ENCODE results near the gene GCKR.
"Not testable (repeated sequence)": the region's sequence is repeated elsewhere in the genome, so short reads cannot be mapped to it uniquely, and the experiment has no call there.

GCKR gene

DNA sequence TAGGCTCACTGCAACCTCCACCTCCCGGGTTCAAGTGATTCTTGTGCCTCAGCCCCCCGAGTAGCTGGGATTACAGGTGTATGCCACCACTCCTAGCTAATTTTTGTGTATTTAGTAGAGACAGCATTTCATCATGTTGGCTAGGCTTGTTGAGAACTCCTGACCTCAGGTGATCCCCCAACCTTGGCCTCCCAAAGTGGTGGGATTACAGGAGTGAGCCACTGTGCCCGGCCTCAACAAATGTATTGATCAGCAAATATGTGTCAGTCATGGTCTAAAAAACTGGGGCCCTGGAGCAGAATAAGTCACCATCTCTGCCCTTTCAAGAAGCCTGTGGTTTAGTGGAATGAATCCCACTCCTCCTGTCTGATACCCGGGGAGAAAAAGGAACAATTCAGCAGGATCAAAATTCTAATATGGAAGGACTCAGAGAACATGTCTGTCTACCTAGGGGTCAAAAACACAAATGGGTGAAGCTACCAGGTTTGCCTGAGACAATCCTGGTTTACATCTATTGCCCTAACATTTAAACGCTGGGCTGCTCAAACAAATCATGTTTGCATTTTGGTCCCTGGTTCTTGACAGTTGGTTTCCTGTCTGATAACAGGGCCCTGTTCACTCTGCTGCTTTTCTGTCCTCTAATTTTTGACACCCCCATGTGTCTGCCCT lies 21.6 kb downstream of the GCKR start:
- DNase-seq: no peak

DNA sequence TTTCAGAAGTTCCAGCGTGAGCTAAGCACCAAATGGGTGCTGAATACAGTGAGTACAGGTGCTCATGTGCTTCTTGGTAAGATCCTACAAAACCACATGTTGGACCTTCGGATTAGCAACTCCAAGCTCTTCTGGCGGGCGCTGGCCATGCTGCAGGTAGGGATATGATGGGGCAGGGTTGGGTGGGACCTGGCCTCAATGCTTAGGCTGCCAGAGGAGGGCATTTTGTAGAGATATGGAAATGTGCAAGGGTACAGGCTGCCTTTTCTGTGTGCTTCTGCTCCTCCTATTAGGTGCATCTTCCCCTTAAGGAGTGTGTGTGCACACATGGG lies 22.1 kb downstream of the GCKR start:
- DNase-seq: no peak

DNA sequence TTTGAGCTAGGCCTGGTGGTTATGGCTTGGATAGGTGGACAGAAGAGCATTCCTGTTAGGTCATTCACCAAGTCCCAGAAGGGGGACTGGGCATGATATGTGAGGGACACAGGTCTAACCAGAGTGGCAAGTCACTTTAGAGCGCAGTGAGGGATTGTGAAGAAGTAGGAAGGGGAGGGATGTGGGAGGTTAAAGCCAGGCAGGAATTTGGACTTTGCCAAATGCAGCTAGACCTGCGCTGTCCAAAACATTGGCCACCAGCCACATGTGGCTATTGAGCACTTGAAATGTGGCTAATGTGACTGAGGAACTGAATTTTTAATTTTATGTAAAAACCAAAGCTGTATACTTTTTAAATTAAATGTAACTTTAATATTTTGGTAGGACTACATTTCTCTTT lies 23.7 kb downstream of the GCKR start:
- DNase-seq: no peak

DNA sequence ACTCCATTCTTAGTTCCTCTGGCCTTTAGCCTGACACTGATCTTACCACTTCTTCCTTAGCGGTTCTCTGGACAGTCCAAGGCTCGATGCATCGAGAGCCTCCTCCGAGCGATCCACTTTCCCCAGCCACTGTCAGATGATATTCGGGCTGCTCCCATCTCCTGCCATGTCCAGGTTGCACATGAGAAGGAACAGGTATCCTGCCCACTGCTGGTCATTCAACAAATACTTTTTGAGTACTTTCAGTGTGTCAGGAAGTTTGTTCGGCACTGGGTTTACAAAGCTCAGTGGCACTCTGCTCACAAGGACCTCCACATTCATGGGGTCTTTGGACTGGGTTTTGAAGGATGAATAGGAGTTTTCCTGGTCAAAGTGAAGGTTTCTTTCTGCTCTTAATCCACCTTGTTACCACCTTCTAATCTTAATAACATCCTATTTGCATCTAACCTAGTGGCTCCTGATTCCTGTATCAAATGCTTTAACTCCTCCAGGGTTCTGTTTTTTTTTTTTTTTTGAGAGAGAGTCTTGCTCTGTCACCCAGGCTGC lies 25.8 kb downstream of the GCKR start:
- no peak for DNase-seq

DNA sequence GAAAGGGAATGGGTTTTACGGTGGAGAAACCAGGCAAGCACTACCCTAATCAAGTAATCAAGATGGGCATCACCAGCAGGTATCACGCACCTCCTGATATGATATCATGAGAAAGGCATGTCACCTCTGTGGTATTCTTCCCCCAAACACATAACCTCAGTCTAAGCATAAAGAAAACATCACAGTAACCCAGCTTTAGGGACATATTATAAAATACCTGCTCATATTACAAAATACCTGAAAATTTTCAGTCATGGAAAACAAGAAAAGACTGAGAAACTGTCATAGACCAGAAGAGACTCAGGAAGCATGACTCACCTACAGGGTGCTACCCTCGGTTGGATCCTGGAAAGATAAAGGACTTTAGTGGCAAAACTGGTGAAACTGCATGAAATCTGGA lies 30.5 kb downstream of the GCKR start:
- no peak for DNase-seq

DNA sequence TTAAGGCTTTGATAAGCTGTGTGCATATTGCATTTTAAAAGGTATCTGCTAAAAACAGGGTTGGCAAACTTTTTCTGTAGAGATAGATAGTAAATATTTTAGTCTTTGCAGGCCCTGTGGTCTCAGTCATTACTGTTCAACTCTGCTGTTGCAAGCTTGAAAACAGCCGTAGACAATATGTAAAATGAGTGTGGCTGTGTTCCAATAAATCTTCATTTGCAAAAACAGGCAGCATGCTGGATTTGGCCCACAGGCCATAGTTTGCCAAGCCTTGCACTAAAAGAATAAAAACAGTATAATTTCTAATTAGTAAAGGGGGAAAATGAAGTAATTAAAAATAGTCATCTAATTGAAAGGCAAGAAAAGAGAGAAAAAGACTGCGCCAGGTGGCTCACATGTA lies 35.3 kb downstream of the GCKR start:
- no peak for DNase-seq

DNA sequence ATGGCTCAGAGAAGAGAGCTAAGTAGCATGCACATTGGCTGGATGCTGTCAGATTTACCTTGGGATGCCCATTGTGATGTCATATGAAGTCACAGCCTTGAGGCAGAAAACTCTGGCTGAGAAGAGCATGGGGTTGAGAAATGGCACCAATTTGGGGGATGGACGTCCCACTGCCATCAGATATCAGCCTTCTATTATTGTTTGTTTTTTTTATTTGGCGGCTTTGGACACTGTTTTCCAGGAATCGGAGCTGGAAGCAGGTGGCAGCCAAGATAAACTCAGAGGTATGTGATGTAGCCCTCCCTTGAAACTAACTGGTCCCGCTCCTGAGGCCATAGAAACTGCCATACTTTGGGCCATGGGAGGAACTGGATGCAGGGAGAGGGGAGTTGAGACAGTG lies 40.6 kb downstream of the GCKR start:
- no peak for DNase-seq

DNA sequence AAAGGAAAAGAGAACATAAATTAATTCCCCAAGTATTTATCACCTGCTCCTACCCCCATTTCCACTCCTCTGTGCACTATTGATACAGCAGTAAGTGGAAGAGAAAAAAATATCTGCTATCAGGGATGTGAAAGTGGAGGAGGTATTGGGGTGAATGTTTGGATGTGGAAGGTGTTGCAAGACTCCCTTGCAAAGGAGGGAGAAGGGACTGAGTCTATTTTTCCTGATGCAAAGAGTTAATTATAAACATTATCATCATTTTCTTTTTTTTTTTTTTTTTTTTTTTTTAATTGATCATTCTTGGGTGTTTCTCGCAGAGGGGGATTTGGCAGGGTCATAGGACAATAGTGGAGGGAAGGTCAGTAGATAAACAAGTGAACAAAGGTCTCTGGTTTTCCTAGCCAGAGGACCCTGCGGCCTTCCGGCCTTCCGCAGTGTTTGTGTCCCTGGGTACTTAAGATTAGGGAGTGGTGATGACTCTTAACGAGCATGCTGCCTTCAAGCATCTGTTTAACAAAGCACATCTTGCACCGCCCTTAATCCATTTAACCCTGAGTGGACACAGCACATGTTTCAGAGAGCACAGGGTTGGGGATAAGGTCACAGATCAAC lies 42.3 kb downstream of the GCKR start:
- DNase-seq: not testable (repeated sequence)

DNA sequence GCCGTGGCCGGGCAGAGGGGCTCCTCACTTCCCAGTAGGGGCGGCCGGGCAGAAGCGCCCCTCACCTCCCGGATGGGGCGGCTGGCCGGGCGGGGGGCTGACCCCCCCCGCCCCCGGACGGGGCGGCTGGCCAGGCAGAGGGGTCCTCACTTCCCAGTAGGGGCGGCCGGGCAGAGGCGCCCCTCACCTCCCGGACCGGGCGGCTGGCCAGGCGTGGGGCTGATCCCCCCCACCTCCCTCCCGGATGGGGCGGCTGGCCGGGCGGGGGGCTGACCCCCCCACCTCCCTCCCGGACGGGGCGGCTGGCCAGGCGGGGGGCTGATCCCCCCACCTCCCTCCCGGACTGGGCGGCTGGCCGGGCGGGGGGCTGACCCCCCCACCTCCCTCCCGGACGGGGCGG lies 43.0 kb downstream of the GCKR start:
- not testable (repeated sequence) for DNase-seq

DNA sequence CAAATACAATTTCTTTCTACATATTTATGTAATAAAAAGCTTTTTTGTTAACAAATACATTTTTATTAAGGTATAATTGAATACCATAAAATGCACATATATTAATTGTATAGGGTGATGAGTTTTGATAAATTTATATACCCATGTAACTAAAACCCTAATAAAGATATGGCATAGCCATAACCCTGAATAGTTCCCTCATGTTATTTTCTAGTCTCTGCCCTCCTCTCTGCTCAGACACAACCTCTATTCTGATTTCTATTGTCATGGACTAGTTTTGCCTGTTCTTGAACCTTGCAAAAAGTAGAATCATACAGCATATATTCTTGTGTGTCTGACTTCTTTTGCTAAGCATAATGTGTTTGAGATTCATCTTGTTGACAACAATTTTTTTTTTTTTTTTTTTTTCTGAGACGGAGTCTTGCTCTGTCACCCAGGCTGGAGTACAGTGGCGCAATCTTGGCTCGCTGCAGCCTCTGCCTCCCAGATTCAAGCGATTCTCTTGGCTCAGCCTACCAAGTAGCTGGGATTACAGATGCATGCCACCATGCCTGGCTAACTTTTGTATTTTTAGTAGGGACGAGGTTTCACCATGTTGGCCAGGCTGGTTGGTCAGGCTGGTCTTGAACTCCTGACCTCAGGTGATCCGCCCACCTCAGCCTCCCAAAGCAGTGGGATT lies 47.6 kb downstream of the GCKR start:
- DNase-seq: no peak

DNA sequence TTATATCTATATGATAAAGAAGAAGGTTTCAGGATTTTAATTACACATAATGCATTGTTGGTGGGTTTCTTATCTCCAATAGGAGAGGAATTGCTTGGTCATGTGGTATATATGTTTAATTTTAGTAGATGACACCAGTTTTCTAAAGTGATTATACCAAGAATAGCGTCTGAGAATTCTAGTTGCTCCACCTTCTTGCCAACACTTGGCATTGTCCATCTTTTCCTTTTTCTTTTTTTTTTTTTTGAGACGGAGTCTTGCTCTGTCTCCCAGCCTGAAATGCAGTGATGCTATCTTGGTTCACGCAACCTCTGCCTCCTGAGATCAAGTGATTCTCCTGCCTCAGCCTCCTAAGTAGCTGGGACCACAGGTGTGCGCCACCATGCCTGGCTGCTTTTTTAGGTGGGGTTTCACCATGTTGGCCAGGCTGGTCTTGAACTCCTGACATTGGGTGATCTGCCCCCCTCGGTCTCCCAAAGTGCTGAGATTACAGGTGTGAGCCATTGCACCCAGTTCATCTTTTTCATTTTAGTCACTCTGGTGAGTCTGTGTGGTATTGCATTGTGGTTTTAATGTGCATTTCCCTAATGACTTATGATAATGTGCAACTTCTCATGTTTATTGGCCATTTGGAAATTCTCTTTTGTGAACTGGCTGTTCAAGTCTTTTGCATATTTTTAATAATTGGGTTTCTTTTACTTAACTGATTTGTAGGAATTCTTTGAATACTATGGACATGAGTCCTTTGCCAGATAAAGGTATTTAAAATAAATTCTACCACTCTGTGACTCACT lies 48.9 kb downstream of the GCKR start:
- no peak for DNase-seq

DNA sequence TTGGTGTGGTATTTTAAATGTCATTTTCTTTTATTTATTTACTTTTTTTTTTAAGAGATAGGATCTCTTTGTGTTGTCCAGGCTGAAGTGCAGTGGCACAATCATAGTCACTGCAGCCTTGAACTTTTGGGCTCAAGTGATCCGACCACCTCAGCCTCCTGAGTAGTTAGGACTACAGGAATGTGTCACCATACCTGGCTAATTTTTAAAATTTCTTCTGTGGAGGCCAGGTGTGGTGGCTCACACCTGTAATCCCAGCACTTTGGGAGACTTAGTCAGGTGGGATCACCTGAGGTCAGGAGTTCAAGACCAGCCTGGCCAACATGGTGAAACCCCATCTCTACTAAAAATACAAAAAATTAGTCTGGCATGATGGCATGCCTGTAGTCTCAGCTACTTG lies 52.7 kb downstream of the GCKR start:
- DNase-seq: no peak

DNA sequence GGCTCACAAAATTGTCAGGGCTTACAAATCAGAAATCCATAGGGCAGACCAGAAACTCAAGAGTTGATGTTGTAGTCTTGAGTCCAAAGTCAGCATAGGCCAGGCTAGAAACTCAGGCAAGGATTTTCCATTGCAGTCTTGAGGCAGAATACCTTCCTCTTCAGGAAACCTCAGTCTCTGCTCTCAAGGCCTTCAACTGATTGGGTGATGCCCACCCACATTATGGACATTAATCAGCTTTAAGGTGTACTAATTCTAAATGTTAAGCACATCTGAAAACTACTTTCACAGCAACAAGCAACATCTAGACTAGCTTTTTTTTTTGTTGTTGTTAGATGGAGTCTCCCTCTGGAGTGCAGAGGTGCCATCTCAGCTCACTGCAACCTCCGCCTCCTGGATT lies 54.9 kb downstream of the GCKR start:
- DNase-seq: no peak

DNA sequence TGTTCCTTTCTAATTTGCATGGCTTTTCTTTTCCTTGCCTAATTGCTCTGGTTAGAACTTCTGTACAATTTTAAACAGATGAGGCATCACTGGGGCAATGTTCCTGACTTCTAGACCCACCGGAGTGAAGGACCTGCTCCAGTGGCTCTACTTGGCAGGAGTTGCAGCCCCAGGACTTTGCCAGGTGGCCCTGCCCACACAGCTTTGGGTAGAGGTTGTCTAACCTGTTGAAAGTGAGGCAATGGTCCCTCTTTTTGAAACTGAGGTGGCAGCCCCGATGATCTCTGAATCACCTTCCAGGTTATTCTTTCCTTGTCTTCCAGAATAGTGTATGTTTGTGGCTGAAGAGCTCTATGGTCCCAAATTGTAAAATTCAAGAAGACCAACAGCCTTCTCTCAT lies 56.3 kb downstream of the GCKR start:
- no peak for DNase-seq

DNA sequence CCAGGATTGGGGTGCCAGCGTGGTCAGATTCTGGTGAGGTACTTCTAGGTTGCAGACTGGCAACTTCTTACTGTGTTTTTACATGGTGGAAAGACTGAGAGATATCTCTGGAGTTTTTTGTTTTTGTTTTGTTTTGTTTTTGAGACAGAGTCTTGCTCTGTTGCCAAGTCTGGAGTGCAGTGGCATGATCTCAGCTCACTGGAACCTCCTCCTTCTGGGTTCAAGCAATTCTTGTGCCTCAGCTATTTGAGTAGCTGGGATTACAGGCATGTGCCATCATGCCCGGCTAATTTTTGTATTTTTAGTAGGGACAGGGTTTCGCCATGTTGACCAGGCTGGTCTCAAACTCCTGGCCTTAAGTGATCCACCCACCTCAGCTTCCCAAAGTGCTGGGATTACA lies 57.8 kb downstream of the GCKR start:
- DNase-seq: not testable (repeated sequence)

DNA sequence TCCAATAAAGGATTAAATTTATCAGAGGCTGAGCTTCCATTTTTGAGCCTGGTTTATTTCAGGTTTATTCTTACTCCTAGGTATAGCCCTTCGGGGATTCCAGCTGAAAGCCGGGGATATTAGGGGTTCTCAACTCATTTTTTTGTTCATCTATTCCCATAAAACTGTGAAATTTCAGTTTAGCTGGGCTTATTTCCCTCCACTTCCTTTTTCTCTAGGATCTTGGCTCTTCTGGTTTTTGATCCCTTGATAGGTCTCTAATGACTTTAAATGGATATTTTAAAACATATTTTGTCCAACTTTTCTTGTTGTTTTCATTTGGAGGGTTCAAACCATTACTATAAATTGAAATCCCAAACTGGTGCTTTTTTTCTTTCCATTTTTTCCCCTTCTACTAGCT lies 62.6 kb downstream of the GCKR start:
- DNase-seq: no peak

DNA sequence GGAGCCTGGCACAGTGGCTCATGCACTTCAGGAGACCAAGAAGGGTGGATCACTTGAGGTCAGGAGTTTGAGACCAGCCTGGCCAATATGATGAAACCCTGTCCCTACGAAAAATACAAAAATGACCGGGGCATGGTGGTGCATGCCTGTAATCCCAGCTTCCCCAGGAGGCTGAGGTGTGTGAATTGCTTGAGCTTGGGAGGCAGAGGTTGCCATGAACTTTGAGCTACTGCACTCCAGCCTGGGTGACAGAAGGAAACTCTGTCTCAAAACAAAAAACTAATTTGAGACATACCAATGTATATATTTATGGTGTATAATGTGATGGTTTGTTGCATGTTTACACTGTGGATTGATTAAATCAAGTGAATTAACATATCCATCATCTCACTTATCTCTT lies 64.4 kb downstream of the GCKR start:
- no peak for DNase-seq

DNA sequence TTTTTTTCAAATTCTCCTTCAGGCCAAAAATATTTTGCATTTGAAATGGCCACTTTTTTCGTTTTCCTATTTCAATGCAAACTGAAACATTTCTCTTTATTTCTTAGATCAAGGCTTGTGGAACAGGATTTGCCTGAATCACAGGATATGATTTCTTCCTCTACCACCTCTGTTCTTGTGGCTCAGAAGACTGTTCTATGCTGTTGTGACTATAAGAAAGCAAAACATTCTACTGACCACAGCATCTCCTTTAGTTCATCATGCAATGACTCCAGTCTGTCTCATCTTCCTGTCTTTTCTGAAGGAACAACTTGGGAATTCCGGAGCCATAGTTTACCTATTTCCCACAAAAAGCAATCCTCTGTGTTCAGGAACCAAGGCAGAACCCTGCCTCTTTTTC lies 70.0 kb downstream of the GCKR start:
- no peak for DNase-seq

DNA sequence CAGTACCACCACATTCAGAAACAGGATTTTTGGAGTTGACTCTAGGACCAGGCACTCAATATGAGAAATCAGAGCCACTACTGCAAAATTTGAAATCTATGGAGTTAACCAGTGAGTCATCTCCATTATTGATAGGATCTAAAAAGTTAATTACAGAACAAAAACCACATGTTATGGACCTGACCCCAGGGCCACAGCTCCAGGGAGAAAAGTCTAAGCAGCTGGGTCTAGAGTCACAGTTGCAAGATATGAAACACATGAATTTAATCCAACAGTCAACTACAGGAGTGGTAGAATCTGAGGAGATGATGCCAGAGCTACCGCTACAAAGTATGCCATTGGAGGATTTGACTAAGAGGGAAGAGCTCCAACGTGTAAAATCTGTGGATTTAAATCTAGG lies 72.8 kb downstream of the GCKR start:
- no peak for DNase-seq

DNA sequence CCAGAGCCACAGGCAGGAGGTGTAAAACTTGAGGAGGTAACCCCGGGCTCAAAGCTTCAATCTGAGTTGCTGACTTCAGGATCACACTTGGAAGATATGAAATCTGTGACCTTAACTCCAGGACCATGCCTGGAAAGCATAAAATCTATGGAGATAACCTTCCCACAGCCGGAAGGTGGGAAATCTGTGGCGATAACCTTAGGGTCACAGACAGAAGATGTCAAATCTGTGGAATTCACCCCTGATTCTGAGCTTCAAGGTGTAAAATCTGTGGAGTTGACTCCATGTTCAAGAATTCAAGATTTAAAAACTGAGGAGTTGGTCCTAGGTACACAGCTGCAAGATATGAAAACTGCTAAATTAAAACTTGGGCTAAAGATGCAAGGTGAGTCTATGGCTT lies 74.6 kb downstream of the GCKR start:
- DNase-seq: no peak

DNA sequence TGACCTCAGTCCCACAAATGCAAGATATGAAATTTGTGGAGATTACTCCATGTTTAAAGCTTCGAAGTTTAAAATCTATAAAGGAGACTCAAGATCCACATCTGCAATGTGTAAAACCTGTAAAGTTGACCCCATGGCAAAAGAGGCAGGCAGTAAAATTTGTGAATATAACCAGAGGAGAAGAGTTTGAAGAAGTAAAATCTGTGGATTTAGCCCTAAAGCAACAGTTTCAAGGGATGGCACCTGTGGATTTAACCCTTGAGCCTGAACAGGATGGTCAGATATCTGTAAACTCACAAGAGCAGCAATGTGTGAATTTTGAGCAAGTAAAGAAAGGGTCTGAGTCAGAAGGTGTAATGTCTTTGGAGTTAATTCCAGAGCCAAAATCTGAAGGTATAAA lies 75.0 kb downstream of the GCKR start:
- no peak for DNase-seq

DNA sequence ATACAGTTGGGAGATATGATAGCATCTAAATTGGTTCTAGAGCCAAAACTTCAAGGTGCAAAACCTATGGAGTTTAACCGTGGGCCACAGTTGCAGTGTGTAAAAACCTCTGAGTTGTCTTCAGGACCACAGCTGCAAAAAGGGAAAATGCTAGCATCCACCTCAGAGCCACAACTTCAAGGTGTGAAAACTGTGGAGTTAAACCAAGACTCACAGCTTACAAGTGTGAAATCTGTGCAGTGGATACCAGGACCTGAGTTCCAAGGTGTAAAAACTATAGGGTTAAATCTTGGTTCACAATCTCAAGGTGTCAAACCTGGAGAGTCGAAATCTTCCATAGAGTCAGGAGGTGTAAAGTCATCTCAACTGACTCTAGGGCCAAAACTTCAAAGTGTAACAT lies 75.8 kb downstream of the GCKR start:
- DNase-seq: no peak

DNA sequence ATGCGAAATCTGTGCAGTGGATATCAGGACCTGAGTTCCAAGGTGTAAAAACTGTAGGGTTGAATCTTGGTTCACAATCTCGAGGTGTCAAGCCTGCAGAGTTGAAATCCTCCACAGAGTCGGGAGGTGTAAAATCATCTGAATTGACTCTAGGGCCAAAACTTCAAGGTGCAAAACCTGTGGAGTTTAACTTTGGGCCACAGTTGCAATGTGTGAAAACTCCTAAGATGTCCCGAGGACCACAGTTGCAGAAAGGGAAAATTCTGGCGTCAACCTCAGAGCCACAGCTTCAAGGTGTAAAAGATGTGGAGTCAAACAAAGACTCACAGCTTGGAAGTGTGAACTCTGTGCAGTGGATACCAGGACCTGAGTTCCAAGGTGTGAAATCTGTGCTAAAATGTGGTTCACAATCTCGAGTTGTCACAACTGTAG lies 76.4 kb downstream of the GCKR start:
- no peak for DNase-seq

All from NCI-H2227 treated with DMSO at 0.1 percent for 48 hours (cell line).